GM12872 (cell line): Measurements from ENCODE around the gene ADH6.

ENCODE experiments used
- TF ChIP-seq, protein P1 (sequence below): IDR thresholded peaks from 3 replicates; pipeline ENCODE4 v1.5.1; 2011; ENCODE audit warnings: low read depth, mild to moderate bottlenecking, low read length, moderate library complexity; ENCODE audit not compliant: insufficient read depth

The ADH6 gene

GRCh38 chr4:99205153-99205979 is 13.7 kb downstream of the ADH6 start:
- TF ChIP-seq, protein P1, sequence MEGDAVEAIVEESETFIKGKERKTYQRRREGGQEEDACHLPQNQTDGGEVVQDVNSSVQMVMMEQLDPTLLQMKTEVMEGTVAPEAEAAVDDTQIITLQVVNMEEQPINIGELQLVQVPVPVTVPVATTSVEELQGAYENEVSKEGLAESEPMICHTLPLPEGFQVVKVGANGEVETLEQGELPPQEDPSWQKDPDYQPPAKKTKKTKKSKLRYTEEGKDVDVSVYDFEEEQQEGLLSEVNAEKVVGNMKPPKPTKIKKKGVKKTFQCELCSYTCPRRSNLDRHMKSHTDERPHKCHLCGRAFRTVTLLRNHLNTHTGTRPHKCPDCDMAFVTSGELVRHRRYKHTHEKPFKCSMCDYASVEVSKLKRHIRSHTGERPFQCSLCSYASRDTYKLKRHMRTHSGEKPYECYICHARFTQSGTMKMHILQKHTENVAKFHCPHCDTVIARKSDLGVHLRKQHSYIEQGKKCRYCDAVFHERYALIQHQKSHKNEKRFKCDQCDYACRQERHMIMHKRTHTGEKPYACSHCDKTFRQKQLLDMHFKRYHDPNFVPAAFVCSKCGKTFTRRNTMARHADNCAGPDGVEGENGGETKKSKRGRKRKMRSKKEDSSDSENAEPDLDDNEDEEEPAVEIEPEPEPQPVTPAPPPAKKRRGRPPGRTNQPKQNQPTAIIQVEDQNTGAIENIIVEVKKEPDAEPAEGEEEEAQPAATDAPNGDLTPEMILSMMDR: no peak

DNA sequence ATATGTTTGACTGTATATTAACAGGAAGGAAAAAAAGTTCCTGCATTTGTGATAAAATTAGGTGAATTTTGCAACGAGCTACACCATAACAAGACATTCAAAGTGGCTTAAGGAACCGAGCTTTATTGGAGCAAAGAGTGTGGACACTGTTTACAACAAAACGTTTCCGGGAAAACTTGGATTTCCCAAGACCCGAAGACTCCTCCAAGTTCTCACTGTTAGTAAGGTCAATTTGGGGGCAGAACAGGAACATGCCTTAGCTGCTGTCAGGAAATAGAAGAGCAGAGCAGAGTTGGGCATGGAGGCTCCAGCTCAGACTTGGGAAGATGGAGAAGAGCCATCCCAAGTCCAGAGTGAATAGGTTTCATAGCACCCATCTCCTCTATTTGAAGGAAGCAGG is 16.5 kb downstream of the ADH6 start:
- TF ChIP-seq, protein P1: no peak

GRCh38 chr4:99202094-99202493 is 17.0 kb downstream of the ADH6 start:
- TF ChIP-seq, protein P1: no peak

DNA sequence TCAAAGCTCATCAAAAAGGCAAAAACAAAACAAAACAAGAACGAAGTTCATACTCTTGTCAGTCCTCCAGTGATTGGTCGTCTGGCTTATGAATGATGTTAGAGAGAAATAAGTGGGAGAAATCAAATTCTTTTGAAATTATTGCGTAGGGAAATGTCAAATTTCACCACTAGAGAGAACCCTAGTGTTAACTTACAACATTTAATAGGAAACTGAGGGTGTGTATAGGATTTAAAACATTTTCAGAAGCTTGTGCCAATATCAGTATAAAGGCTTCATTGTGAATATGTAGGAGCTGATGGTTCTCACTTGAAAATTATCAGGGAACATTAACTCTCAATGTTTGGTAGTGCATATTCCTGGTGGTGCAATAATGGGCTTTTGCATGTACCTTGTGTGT is 17.4 kb downstream of the ADH6 start:
- TF ChIP-seq, protein P1: no peak

DNA sequence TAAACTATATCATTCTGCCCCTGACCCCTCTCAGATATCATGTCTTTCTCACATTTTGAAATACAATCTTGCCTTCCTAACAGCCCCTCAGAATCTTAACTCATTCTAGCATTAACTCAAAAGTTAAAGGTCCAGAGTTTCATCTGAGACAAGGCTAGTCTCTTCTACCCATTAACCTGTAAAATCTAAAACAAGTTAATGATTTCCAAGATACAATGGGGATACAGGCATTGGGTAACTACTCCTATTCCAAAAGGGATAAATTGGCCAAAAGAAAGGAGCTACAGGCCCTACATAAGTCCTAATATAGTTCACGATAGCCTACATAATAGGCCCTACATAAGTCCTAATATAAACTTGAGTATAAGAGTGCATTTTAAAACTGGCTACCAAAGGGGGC is 18.9 kb downstream of the ADH6 start:
- TF ChIP-seq, protein P1: no peak

GRCh38 chr4:99190336-99190735 is 28.7 kb downstream of the ADH6 start:
- TF ChIP-seq, protein P1: no peak

DNA sequence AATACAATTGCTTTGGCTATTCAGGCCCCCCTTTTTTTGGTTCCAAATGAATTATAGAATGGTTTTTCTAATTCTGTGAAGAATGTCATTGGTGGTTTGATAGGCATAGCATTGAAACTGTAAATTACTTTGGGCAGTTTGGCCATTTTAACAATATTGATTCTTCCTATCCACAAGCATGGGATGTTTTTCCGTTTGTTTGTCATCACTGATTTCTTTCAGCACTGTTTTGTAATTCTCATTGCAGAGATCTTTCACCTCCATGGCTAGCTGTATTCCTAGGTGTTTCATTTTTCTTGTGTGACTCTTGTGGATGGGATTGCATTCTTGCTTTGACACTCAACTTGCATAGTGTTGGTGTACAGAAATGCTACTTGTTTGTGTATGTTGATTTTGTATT is 33.0 kb downstream of the ADH6 start:
- TF ChIP-seq, protein P1: no peak
